ENCODE data around the gene TNS4.

GRCh38 chr17:40547785-40548478 lies 46.5 kb upstream of the TNS4 start:
- TF ChIP-seq EZH2 (IDR thresholded peaks at IDR 0.05; ENCODE audit: insufficient read depth, poor library complexity, severe bottlenecking): no peak
- TF ChIP-seq EZH2phosphoT487 (IDR thresholded peaks at IDR 0.05; ENCODE audit: insufficient read depth, low read depth): no peak

All from GM23248 (cell line).